ENCODE measurements around the gene KLHL21.
"Not testable (repeated sequence)": the region's sequence is repeated elsewhere in the genome, so short reads cannot be mapped to it uniquely, and the experiment has no call there.

KLHL21 gene

DNA sequence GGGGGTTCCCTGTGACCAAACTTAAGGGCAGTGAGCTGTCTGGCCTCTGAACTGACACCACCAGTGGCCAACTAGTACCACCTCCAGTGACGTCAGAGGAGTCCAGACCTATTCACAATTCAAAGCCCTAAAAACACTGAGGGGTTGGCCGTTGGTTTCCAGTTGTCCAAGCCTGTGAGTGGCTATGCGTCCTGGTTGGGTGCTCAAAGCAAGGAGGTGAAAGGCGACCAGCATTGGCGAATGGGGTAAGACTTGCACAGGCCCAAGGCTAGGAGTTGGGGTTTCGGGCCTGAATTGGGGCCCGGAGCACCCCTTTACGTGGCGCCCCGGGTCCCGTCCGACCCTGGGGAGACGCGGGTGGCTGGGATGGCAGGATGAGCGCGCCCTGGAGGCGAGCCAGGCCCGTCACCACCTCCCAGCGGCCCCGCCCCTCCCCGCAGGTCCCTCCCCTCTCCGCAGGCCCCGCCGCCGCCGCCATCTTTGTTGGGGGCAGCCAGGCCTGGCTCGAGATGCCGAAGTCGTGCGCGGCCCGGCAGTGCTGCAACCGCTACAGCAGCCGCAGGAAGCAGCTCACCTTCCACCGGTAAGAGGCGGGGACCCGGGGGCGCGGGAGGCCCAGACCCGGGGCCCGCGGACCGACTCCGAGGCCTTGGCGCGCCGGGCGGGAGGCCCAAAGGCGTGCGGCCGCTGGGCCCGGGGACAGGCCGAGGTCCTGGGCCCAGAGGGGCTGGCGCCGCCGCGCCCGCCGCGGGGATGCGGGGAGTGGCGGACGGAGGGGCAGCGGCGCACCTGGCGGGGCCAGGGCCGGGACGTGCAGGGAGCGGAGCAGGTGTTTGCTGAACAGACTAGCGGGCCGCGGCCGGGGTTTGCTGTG is 22.3 kb upstream of the KLHL21 start, which contains the start of gene THAP3:
Gene THAP3 (plus strand): TSS at position 159 of the 874 bp plus-strand sequence. CDS start 351 bp downstream, at position 510.
- DNase-seq: peak; percentile 92

DNA sequence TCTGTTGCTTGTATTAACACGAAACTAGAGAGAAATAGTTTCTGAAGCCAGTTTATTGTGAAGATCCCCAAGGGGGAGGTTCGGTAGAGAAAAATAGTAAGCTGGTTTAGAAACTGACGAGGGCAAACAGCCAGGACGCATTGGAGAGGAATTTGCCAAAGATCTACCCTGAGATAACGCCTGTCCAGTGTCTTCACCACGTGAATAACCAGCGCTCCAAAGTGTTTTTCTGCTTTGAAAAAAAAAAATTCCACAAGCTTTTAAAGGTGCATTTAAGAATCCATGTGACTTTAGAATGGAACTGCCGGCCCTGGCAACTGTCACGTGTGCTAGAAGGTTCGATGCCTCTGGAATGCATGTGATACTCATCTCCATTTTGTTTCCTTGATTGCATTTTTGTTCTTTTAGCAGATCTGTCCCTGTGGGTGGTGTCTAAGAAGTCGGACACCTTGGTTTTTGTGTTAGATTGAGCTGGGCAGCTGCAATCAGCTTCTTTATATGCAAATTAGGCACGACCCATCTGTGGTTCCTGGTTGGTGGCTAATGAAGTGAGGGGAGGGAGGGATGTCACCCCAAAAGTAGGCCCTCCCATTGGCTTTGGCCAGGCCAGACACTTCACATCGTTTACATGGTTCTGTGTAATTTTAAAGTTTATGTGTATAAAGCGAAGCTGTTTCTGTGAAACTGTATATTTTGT is 20.7 kb upstream of the KLHL21 start:
- DNase-seq: no peak

DNA sequence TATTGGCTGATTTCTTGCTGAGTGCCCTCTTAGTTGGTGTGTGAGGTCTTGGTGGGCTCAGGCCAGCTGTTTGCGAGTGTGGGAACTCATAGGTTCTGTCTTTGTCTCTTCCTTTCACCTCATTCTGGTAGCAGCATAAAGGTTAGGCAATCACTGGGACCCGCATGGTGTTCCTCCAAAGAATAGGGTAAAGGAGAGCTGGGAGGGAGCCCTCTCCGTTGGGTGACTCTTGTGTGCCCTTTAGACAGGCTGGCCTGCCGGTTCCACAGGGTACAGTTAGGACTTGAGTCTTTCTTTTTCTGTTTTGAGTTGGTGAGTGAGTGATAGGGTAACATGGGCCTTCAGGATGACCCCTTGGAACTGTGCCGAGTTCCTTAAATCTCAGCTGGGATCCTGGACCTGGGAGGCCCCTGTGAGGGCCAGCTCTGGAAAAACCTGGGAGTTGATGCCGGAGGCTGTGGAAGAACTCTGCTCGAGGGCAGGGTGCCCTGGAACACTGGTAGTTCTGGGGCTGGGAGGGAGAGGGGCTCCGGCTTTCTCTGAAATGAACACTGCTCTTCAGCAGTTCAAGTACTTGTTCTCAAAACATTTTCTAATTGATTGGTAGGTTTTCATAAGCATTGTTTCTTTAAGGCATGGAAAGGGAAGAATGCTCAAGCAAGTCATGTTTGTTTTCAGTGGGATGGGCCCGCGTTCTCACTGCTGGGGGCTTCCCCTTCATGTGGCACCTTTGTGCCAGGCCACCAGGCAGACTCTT is 19.9 kb upstream of the KLHL21 start:
- no peak for DNase-seq

DNA sequence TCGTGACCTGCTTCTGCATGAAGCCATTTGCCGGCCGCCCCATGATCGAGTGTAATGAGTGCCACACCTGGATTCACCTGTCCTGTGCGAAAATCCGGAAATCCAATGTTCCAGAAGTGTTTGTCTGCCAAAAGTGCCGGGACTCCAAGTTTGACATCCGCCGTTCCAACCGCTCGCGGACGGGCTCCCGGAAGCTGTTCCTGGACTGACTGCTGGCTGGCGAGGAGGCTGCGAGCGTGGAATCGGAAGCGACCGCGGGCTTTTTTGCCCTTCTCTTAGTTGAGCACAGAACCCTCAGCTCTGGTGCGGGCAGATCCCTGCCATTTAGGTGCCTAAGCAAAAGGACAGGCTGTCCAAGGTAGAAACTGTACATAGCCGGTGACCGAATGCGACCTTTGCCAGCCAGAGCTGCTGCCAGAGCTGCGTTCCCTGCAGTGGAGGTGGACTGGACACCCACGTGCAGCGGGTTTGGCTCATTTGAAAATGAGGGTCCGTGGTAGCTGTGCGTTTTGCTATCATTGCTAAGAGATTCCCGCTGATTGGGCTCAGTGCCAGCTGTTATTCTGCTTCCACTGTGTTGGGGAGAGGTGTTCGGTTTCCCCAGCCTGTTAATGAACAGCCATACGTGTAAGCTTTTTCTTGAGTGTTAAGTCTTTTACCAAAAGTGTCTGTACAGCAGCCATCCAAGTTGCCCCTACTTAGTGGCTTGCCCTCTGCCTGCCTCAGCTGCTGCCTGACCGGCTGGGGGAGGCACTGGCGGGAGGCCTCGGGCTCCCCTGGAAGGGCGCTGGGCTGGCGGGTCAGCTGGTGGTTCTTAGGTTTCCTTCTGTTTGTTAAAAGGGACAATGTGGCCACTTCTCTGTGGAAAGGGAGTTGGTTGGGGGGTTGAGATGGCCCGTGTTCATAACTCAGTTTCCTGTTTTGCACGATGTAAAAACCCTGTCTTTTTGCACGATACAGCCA is 19.0 kb upstream of the KLHL21 start:
- DNase-seq: no peak

DNA sequence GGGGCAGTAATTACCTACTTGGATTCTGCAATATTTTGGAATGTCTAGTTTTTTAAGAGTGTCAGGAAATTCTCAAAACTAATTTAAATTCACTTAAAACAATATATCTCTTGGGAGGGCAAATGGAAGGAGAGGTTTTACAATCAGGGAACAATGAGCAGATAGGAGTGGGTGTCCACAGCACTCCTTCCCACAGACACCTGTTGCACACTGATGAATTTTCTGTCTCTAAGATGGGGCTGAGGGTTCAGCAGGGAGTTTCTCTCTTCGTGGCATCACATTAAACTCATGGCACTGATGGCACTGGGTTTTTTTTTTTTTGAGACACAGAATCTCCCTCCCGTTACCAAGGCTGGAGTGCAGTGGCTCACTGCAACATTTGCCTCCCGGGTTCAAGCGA is 16.4 kb upstream of the KLHL21 start:
- DNase-seq: no peak

DNA sequence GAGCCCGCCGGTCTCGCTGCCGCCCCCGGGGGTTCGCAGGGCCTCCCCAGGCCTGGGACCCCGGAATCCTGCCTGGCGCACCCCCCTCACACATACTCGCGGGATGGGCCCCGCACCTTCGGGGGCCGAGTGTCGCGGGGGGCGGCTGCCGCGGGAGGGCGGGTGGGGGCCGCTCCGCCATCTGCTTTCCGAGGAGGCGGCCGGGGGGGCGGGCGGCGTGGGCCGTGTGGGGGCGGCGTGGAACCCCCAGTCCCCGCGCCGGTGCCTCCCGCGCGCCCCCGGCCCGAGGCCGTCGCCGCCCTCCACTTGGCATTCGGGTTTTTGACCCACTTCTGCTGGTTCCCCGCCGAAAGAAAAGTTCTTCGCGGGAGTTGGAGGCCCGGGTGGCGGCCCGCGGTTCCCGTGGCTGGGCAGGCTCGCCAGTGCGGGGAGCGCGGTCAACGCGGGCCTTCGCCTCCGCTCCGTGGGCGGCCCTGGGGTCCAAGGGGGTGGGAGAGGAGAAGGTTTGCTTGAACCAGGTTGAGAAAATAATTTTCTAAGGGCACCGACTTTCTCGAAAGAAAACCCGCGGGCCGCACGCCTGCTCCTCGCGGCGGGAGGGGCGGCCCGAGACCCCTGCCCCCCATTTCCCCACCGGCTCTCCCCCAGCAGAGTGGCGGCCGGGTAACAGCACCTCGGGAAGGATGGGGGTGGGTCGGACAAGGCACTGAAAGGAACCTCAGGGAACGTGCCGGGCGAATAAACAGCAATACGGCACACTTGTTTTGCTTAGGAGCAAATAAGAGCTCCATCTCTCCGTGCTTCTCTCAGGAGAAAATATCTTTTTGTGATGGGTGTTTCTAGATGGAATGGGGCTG is 12.5 kb upstream of the KLHL21 start:
- DNase-seq: no peak

DNA sequence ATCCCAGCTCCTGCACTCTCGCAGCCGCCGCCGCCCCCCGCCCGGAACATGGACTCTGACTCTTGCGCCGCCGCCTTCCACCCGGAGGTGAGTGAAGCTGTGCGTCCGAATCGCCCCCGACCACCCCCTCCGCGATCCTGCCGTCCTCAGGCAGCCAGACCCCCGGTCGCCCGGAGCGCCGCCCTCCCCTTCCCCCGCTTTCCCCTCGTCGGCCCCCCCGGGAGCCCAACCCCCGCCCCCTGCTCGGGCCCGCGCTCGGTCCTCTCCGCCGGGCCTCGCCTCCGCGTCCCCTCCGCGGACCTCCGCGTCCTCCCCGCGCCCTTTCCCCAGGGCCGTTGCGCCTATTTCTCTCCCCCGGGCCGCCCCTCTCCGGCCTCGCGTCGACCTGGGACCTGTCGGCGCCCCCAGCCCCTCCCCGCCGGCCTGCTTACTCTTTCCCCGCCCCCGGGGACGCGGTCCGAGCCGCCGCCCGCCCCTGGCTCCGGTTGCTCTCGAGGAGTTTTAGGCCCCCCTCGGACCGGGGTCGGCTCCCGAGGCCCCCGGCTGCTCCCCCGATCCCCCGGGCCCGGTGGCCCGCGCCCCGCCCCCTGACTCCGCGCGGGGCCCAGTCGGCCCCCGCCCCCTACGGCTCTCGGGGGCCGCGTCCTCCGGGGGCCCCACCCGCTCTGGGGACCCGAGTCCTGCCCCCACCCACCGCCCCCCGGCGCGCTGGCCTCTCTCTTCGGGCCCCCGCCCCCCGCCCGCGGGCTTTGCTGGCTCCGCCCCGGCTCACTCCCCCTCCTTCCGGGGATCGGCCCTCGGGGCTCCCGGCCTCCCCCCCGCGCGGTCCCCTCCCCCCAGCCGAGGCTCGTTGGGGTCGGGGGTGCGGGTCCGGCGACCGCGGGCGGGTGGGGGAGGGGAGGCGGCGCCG is 11.6 kb upstream of the KLHL21 start:
- DNase-seq: no peak

DNA sequence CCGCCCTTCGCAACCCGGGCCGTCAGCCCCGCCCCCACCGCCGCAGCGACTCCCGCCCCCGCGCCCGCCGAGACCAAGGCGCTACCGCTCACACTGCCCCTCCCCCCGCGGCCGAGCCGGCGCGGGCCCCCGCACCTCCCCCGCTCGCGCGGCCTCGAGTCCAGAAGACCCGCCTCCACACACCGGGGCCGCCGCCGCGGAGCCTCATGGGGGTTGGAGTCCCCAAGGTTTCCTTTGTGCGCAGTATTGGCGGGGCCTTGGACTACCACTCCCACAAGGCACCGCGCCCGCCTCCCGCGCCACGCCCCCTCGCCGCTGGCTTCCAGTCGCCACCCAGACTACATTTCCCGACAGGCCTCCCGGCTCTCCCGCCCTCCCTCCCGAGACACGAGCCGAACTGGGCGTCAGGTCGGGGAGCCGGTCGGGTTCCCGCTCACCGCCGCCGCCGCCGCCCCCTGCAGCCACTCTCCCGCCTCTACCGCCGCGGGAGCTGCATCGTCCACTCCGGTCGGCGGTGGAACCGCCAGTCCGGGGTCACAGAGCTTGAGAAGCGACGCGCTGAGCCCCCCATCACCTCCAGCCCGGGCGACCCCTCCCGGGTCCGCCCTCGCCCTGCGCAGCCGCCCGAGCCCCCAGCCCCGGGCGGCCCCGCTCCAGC is 10.8 kb upstream of the KLHL21 start, which contains the start of gene PHF13:
Gene PHF13 (plus strand): TSS at position 371 of the 658 bp plus-strand sequence. CDS start 336 bp downstream, outside the sequence.
- DNase-seq: peak; percentile 100

DNA sequence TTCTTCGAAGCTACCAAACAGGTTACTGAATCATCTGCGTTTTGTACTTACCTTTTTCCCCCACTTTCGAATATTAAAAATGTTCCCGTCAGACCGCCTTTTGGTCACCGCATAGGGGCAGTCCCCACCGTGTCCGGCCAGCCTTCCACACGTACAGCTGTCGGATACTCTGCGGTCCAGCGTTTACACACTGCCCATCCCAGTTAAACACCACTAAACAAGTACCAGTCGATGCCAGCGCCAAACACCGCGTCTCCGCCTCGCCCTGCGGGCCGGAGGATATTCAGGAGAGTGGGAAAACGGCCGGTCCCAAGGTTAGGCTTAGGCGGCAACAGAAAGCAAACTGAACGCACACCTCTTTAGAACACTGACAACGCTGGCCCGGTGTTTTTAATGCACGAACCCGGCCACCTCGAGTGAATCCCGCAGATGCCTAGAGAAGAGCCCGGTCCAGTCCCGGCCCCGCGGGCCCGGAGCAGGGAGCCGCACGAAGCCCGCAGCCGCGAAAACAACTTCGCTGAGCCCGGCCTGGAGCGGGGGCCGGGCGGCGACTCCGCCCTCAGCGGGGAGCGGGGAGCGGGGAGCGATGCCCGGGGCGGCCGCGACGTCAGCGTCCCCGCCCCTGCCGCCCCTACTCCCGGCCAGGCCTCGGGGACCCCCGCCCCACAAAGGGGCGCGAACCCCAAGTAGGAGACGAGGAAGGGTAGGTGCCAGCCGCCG is 10.1 kb upstream of the KLHL21 start:
- DNase-seq: peak; percentile 78

DNA sequence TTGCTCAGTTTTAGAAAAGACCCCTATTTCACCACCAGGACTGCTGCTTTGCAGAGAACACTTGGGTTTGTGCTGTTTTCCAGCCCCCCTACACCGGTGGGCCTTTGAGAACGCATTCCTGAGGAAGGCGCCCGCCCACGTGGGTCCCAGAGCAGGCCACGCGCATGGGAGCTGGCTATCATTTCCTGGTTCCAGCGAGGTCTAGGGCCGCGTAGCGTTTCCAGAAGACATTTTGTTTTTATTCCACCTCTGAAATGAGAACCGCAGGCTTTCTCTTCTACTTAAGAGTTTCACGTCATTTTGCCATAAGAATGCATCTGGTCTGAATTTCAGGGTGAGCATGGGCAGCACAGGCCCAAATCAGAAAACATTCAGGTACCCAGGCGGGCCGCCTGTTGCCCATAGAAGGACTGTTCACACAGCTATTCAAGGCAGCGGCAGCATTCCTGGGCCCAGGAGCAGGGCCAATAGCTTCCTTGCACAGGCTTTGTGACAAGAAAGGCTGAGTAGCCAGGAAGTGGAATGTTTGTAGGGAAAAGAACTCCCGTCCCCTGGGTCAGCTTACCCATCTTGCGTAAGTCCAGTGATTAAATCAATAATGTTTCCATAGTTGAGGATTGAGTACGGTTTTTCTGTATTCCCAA is 1.4 kb upstream of the KLHL21 start:
- DNase-seq: no peak

DNA sequence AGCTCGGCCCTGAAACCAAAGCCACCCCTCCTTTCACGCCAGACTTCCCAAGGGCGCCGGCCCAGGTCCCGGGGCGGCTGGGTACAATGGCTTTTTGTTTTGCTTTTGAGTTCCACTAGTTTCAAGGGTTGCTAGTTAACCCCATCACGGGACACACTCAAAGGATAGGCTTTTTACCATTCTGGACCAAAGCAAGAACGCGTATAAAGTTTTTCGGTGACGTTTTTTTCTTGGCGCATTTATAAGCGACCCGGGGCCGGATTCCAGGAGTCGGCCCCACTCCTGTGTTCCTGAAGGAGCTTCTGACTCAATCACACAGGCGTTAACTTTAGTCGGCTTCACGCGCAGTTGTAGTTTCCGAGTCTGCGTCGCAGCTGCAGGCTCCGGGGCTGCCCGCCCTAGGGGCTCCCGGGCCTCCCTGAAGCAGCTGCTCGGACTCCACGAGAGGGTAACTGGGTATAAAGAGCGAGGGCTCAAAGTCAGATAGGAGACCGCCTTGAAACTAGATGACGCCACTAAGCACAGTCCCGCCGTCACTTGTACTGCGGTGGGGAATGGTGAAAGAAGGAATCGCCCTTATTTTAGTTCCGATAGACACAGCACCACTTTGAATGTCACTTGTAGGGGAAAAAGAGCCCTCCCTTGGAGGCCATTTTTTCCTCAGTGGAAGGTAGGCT is 707 bp upstream of the KLHL21 start:
- no peak for DNase-seq

DNA sequence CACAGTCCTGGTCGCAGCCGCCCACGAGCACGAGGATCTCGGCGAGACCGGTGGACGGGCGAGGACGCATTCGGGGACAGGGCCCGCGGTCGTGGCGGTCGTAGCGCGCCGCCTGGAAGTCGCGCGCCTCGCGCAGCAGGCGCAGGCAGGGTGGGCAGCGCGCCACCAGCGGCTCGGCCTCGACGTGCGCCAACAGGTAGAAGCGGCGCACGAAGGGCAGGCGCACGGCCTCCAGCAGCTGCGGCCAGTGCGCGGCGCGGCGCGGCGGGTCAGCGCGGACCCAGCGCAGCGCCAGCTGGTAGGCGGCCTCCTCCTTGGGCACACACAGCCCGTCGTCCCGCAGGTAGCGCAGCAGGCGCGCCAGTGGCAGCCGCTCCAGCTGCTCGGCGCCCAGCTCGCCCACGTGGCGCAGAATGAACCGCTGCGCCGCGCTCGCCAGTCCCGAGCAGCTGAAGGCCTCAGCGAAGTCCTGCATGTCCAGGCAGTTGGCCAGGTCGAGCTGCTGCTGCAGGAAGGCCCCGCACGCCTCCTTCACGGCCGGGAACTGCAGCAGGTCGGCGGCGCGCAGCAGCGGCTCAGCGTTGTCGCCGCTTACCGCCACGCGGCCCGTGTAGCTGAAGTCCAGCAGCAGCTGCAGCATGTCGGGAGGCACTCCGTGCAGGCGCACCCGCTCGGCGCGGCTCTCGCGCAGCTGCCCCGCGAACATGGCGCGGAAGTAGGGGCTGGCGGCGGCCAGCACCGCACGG is 573 bp downstream of the KLHL21 start:
- peak; percentile 80 for DNase-seq

DNA sequence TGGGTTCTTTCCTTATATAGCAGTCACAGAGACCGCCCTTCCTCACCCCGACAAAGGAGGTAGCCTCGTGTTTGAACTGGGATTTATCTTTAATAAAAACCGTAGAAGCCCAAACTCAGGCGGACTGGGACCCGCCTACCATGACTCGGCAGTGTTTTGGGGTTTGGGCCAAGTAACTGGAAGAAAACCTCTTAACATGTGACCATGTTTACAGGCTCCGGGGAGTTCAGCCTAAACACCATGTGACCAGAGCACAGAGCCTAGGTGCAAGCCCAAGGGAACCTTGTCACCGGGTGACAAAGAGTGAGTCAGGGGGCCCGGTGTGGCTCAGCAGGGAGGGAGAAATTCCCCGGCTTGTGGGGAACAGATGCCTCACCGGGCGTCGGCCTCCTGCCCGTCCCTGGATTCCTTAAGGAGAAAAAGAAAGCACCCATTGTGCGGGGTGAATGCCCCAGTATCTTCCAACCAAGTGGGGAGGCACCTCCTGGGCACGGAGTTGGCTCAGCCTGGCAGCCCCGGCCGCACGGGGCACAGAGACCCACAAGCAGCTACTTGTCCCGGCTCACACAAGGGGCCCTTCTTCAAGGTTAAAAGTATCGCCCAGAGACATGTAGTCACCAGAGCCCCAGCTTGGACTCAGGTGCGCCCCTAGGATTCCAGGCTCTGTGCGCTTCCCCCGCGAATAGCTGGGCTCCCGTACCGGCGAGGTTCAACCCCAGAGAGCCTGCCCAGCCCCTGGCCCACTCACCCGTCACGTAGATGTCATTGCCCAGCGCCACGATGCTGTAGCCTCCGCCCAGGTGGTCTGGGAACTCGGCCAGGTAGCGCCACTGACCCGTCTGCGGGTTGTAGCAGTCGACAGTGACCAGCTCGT is 1.4 kb downstream of the KLHL21 start:
- DNase-seq: no peak

DNA sequence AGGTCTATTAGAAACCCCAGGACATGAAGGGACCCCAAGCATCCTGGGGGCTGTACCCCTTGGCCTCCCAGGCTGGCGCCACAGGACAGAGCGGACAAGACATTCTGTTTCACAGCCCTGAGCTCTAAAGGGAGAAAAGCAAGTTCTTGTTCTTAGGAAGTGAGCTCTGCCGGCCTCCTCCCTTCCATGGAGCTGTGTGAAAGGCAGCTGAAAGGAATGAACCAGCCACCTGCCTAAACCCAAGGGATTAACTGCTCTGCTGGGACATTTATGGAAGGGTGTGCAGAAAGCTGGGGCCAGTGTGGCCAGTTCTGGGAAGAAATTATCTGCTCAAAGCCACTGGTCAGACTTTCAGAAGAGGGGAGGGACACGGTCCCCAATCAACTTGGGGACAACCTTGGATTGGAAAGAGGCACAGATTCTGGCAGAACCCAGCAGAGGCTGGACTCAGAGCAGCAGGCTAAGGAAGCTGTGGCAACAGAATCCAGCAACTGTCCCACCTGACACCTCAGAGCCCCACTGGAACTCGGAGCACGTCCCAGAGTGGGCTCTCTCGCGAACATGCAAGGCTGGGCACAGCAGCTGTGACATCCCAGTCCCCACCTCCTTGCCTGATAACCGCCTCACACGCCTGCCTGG is 2.1 kb downstream of the KLHL21 start:
- no peak for DNase-seq

DNA sequence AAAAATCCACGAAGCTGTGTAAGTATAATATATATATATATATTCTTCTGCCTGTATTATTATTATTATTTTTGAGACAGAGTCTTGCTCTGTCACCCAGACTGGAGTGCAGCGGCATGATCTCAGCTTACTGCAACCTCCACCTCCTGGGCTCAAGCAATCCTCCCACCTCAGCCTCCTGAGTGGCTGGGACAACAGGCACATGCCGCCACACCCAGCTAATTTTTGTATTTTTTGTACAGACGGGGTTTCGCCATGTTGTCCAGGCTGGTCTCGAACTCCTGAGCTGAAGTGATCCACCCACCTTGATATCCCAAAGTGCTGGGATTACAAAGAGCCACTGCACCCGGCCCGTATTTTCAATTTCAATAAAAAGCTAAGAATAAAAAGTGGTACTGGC is 2.7 kb downstream of the KLHL21 start:
- not testable (repeated sequence) for DNase-seq

Data from NCI-H1092 (cell line).